Sigmoid colon (tissue), 7 donors: ENCODE results near the gene STEAP3. TPM values are rescaled to one million over a fixed set of nuclear protein-coding genes. Genes with fewer than 3 reads are reported as not detected.
A peak's percentile ranks its signal among the peaks of the same experiment; 100 is the strongest.

Source experiments
- DNase-seq: peaks from one replicate; pipeline ENCODE4 v3.0.0-alpha.2; 2019
- H3K27ac ChIP-seq, 4 donors: fragments of 200-600 bp; sonication (generic); one replicate each; pipeline ENCODE4 v1.5.1; 2016 to 2019; ENCODE audit warnings: mild to moderate bottlenecking in 1 of 4
- H3K27me3 ChIP-seq, 3 donors: fragments of 200-600 bp; sonication (generic); one replicate each; pipeline ENCODE4 v1.5.1; 2019; ENCODE audit warnings: mild to moderate bottlenecking in 1 of 3
- H3K36me3 ChIP-seq, 4 donors: fragments of 200-600 bp; sonication (generic); one replicate each; pipeline ENCODE4 v1.5.1; 2016 to 2019
- H3K4me1 ChIP-seq, 4 donors: fragments of 200-600 bp; sonication (generic); one replicate each; pipeline ENCODE4 v1.5.1; 2017 to 2019
- H3K4me3 ChIP-seq, 4 donors: fragments of 200-600 bp; sonication (generic); one replicate each; pipeline ENCODE4 v1.5.1; 2017 to 2019; ENCODE audit warnings: mild to moderate bottlenecking in 2 of 4, moderate library complexity in 1 of 4
- H3K9me3 ChIP-seq, 4 donors: fragments of 200-600 bp in 3 of 4; sonication (generic) in 3 of 4; one replicate each; pipeline versions ENCODE4 v1.5.1 to v1.6.1; 2013 to 2019
- EP300 ChIP-seq, 4 donors: sonication (generic); formaldehyde crosslinking; IDR thresholded peaks; one replicate each; pipeline ENCODE4 v1.6.1; 2017; ENCODE audit warnings: antibody characterized with exemption in 4 of 4
- POLR2A ChIP-seq, 2 donors: fragments of 450-650 bp; IDR thresholded peaks; one replicate each; pipeline ENCODE4 v1.6.1; 2016; ENCODE audit warnings: antibody characterized with exemption in 2 of 2, mild to moderate bottlenecking in 2 of 2, moderate library complexity in 2 of 2
- POLR2AphosphoS5 ChIP-seq, 4 donors: sonication (generic); formaldehyde crosslinking; IDR thresholded peaks; one replicate each; pipeline ENCODE4 v1.6.1; 2017; ENCODE audit warnings: antibody characterized with exemption in 4 of 4
- WGBS, 2 donors: extraction: QIAGEN DNeasy Blood & Tissue Kit; methylation state at CpG; one replicate each; pipeline ENCODE4 v1.1.7; 2013; 5-methylcytosine and 5-hydroxymethylcytosine counted together
- intact Hi-C: fragments of 100-400 bp; cut with DNase I; formaldehyde crosslinking; loops from one replicate; pipeline ENCODE4 v1.15.1; 2023
- polyA plus RNA-seq, 3 donors: library from polyadenylated mRNA; stranded (reverse); fragments of 200-250 nt; gene quantifications; one replicate each; pipeline ENCODE4 v1.2.3, GENCODE V29; 2013
- total RNA-seq, 4 donors: library from RNA; depleted of rRNA; stranded (reverse); fragments of >200 nt; gene quantifications; one replicate each; pipeline ENCODE4 v1.1.0, GENCODE V29; 2016
- TF ChIP-seq, protein P1 (sequence below), 4 experiments: fragments of 450-650 bp in 3 of 4; fragments of 200-600 bp in 1 of 4; IDR thresholded peaks; one replicate each; pipeline ENCODE4 v1.5.1; 2016 to 2019; ENCODE audit warnings: antibody characterized with exemption in 4 of 4, mild to moderate bottlenecking in 3 of 4, moderate library complexity in 2 of 4
- donor health status: healthy with polysubstance abuse.
- donor health status: Bipolar disorder and iron deficiency.
- donor health status: healthy.

The STEAP3 gene
- total and polyA plus RNA-seq, 7 donors = 1.4 to 16.4 (median 2.8) TPM

DNA sequence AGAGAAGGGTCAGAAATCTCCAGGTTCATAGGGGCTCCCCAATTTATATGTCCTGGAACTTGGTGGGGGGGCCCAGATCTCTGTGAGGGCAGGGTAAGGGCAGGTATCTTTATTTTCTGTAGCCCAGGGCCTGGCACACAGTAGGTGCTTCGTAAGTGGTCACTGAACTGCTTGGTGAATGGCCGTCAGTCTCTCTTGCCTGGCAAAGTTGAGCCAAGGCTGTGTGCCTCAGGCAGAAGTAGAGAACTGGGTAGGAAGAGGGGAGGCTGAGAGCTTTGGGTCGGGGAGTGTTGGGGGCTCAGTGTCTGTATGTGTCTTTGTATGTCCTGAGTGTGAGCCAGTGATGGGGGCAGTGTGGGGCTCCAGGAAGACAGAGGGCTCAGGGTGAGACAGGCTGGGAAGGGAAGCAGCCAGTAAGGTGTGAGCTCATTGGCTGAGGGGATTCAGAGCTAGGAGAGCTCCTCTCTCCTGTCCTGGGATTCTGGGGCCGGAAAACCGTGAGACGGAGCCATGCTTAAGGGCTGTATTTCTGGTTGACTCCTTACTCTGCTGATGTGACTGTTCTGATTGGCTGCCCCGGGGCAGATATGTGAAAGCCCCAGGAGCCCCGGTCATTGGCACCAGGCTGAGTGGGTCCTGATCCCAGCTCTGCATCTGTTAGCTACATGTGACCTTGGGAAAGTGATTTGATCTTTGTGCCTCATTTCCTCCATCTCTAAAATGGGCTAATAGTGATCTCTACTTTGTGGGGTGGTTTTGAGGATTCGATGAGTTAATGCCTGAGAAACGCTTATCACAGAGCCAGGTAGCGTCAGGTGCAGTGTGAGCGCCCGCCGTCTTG is 30.3 kb downstream of the STEAP3 start:
- Histone ChIP-seq H3K4me3 (no peak overlapping the region), H3K36me3 (no peaks in the 10 kb centered on the region), H3K9me3 (no peaks in the 10 kb centered on the region), H3K4me1 (peaks cover 0 to 22% (median 16%) of the 10 kb centered on the region in 4 donors), H3K27ac (no peak overlapping the region), H3K27me3 (no peaks in the 10 kb centered on the region)
- intact Hi-C loops = no loop called here
- no peak for TF ChIP-seq POLR2A (IDR thresholded peaks at IDR 0.05)
- TF ChIP-seq POLR2AphosphoS5 (IDR thresholded peaks at IDR 0.05) = no peak
- no peak for TF ChIP-seq EP300 (IDR thresholded peaks at IDR 0.05)
- TF ChIP-seq, protein P1, sequence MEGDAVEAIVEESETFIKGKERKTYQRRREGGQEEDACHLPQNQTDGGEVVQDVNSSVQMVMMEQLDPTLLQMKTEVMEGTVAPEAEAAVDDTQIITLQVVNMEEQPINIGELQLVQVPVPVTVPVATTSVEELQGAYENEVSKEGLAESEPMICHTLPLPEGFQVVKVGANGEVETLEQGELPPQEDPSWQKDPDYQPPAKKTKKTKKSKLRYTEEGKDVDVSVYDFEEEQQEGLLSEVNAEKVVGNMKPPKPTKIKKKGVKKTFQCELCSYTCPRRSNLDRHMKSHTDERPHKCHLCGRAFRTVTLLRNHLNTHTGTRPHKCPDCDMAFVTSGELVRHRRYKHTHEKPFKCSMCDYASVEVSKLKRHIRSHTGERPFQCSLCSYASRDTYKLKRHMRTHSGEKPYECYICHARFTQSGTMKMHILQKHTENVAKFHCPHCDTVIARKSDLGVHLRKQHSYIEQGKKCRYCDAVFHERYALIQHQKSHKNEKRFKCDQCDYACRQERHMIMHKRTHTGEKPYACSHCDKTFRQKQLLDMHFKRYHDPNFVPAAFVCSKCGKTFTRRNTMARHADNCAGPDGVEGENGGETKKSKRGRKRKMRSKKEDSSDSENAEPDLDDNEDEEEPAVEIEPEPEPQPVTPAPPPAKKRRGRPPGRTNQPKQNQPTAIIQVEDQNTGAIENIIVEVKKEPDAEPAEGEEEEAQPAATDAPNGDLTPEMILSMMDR (IDR thresholded peaks at IDR 0.05) = no peak
- WGBS, 2 donors = 89 to 96% methylated on average over 14 of the region's 14 CpGs
- DNase-seq = no peak

DNA sequence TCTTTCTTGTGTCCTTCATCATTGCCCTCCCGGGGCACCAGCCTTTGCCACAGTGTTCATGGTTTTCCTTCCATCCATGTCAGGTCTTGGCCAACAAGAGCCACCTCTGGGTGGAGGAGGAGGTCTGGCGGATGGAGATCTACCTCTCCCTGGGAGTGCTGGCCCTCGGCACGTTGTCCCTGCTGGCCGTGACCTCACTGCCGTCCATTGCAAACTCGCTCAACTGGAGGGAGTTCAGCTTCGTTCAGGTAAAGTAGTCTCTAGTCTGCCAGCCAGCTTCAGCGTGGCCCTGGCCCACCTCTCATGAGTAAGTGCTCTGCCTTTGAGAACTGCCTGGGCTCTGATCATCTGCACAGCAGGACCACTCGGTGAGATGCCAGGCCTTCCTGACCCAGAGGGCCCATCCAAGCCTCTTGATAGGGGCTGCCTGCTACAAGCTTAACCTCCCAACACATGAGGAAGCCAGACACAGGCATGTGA is 31.0 kb downstream of the STEAP3 start:
- H3K4me1 ChIP-seq = peaks cover 0 to 22% (median 16%) of the 10 kb centered on the region in 4 donors
- no peaks in the 10 kb centered on the region for H3K36me3 ChIP-seq
- WGBS, 2 donors = 95 to 96% methylated on average over 10 of the region's 10 CpGs
- H3K27me3 ChIP-seq = no peaks in the 10 kb centered on the region
- H3K9me3 ChIP-seq = no peaks in the 10 kb centered on the region
- H3K27ac ChIP-seq = no peak overlapping the region
- TF ChIP-seq, protein P1 (IDR thresholded peaks at IDR 0.05) = no peak
- no peak for TF ChIP-seq EP300 (IDR thresholded peaks at IDR 0.05)
- no peak for TF ChIP-seq POLR2A (IDR thresholded peaks at IDR 0.05)
- no peak for TF ChIP-seq POLR2AphosphoS5 (IDR thresholded peaks at IDR 0.05)
- no peak overlapping the region for H3K4me3 ChIP-seq
- intact Hi-C loops = no loop called here
- DNase-seq = no peak

GRCh38 chr2:119255760-119256581 is 32.3 kb downstream of the STEAP3 start:
- Histone ChIP-seq H3K27ac (no peak overlapping the region), H3K4me1 (peaks cover 0 to 27% (median 20%) of the 10 kb centered on the region in 4 donors), H3K4me3 (no peak overlapping the region), H3K9me3 (no peaks in the 10 kb centered on the region), H3K27me3 (no peaks in the 10 kb centered on the region), H3K36me3 (no peaks in the 10 kb centered on the region)
- TF ChIP-seq POLR2AphosphoS5 (IDR thresholded peaks at IDR 0.05) (peak in 1 of 4 donors; percentile 3), POLR2A (IDR thresholded peaks at IDR 0.05) (no peak), EP300 (IDR thresholded peaks at IDR 0.05) (no peak)
- TF ChIP-seq, protein P1 (IDR thresholded peaks at IDR 0.05) = no peak
- DNase-seq = no peak
- 74 to 78% methylated on average over 12 of the region's 12 CpGs for WGBS, 2 donors
- intact Hi-C loops = no loop called here

DNA sequence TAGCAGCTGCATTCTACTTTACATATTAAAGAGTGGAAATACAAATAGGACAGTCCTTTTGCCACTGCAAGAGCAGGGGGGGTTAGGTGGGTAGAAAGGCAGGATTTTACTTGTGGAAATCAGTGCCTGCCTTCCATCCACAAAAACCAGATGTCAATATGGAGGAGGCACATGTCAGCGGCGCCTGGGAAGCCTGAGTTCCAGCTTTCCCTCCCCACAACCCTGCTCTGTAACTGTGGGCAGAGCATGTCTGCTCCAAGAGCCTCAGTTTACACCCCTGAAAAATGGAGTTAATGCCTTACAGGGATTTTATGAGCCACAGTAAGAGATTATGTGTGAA is 32.9 kb downstream of the STEAP3 start:
- TF ChIP-seq EP300 (IDR thresholded peaks at IDR 0.05) (no peak), POLR2AphosphoS5 (IDR thresholded peaks at IDR 0.05) (no peak), POLR2A (IDR thresholded peaks at IDR 0.05) (no peak)
- TF ChIP-seq, protein P1 (IDR thresholded peaks at IDR 0.05) = no peak
- Histone ChIP-seq H3K27me3 (no peaks in the 10 kb centered on the region), H3K4me3 (no peak overlapping the region), H3K36me3 (no peaks in the 10 kb centered on the region), H3K9me3 (no peaks in the 10 kb centered on the region), H3K27ac (no peak overlapping the region), H3K4me1 (peaks cover 0 to 31% (median 21%) of the 10 kb centered on the region in 4 donors)
- no peak for DNase-seq
- intact Hi-C loops = no loop called here
- WGBS, 2 donors = 84 to 92% methylated on average over 2 of the region's 2 CpGs
